ENCODE data around the gene IGBP1.
"Not testable (repeated sequence)": the region's sequence is repeated elsewhere in the genome, so short reads cannot be mapped to it uniquely, and the experiment has no call there.

Gene IGBP1

GRCh38 chrX:70168238-70169188 lies 35.3 kb downstream of the IGBP1 start:
- no peak for DNase-seq

DNA sequence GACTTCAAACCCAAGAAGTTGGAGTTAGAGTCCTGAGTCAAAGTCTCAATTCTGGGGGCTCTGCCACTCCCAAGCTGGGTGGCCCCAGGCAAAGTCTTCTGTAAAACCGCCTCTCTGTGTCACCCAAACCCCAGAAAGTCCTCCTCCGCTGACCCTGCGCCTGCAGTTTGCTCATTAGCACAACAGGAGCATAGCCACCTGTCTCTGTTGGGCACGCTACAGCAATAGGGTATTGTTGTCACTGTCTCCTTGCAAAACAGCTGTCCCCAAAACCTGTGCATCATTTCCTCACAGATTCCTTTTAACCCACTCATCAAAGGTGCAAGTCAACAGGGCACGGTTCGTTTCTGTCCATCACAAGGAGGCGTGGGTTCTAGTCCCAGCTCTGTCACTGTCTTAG lies 36.0 kb downstream of the IGBP1 start:
- DNase-seq = no peak

GRCh38 chrX:70171624-70172023 lies 38.4 kb downstream of the IGBP1 start:
- no peak for DNase-seq

DNA sequence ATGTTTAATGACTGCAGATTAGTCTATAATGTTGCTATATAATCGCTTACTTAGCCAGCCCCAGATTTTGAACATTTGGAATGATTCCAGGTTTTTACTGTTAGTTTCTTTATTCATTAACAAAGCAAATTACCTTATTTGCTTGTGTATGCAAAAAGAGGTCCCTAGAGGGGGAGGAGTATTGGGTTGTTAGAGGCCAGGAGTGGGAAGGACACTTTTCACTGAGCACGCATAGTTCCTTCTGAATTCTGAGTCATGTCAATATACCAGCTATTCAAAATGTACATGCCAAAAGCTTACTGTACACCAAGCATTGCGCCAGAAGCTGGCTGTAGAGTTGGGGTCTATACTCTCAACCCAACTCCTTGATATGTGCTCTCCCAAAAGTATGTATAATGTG lies 39.0 kb downstream of the IGBP1 start:
- no peak for DNase-seq

DNA sequence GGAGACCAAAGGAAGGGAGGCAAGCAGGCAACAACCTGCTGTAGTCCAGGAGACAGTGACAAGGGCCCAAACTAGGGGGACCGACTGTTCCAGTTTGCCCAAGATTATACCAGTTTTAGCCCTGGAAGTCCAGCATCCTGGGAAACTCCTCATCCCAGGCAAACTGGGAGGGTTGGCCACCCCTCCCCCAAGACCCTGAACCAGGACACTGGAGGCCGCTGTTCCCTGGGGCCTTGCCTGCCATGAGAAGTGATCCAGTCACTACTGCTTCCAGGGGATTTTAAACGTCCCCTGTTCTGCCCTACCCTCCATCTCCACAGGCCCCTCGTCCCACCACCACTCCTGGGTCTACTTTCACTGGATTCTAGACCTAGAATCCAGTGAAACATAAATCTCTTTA lies 39.7 kb downstream of the IGBP1 start:
- DNase-seq = no peak

GRCh38 chrX:70174754-70175153 lies 41.5 kb downstream of the IGBP1 start:
- no peak for DNase-seq

- no peak for DNase-seq
These were observed 42.1 kb downstream of the IGBP1 start for GRCh38 chrX:70175338-70175737.

DNA sequence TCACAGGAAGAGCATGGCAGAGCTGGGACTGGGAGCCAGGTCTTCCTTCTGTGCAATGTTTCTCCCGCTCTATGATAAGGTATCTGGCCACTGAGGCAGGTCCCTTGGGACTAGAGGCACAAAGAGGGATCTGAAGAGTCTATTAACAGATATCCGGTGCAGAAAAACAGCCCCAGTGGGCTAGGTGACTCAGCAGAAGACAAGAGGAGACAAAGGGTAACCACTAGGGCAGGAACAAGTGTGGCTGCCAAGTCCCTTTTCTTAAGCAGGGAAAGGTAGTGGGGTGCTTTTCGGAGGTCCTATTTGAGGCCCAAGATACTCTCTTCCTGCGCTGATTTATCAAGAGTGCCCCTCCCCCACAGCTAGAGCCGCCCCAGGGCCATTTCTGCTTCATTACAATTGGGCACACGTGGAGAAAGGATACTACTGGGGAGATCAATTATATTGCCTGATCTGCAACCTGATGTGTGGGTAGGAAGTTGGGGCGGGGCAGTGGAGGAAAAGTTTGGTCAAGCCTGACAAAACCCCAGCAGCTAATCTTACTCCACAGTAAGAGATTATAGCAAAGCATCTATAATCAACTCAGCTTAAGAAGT lies 43.8 kb downstream of the IGBP1 start, which contains the start of gene DGAT2L6:
DGAT2L6 (plus strand) TSS at position 546 of the 596 bp plus-strand sequence. CDS start 100 bp downstream, outside the sequence.
- peak; percentile 4 for DNase-seq

GRCh38 chrX:70183091-70183490 lies 49.8 kb downstream of the IGBP1 start:
- DNase-seq = no peak

DNA sequence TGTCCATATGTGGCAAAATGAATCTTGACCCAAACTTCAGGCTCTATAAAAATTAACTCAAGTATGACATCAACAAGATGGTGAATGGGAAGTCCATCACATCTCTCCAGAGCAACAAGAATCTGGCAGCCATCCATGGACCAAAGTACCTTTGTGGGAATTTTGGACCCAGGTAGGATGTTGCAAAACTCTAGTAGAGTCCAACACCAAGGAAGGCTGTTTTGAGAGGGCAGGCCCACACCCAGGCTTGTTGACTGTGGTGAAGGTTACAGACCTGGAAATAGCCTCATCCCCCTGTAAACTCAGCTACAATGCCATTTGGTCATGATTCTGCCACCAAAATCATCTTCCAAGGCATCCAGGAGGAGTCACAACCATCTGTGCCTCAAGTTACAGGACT lies 57.0 kb downstream of the IGBP1 start:
- DNase-seq = no peak

DNA sequence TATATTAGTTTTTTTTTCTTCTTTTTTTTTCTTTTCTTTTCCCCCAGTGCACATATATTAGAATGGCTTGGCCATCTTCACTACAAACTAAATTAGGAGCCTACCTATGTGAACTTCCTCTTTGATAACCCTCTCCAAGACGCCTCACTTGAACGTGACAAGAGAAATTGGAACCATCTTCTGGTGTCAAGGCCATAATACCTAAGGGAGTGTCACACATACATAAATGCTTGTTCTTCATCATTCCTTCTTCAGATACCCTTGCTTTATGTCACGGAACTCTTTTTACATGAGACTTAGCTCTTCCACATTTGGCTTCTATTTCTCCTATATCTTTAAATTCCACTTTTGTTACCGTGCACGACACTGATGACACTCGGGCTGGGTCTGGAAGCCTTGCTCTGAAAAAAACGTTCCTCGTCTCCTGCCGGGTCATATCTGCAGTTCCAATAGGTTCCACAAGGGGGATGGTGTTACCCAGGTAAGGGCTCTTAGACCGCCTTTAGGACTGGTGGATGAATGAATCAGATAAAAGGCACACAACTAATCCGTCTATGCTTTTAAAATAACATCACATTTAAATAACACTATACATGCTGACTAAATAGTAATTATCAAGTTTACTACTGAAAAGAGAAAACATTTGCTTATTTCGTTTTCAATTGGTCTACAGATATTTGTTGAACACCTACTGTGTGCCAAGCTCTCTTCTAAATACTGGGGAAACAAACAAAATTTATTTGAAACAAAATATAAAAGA lies 63.9 kb downstream of the IGBP1 start:
- peak; percentile 42 for DNase-seq

- no peak for DNase-seq
These were observed 68.5 kb downstream of the IGBP1 start for GRCh38 chrX:70201732-70202131.

- no peak for DNase-seq
These were observed 75.2 kb downstream of the IGBP1 start for GRCh38 chrX:70208479-70208878.

- not testable (repeated sequence) for DNase-seq
These were observed 76.3 kb downstream of the IGBP1 start for GRCh38 chrX:70209570-70209969.
